Stimulated activated naive CD4-positive, alpha-beta T cell (primary cell): Measurements from ENCODE around the gene EPS8L1.
"Not testable (repeated sequence)": the region's sequence is repeated elsewhere in the genome, so short reads cannot be mapped to it uniquely, and the experiment has no call there.

Source experiments
- DNase-seq, 6 experiments: peaks; one replicate each; lab custom pipeline; 2025; lab: John Stamatoyannopoulos, UW

EPS8L1 gene

GRCh38 chr19:55050749-55051532, 24.7 kb upstream of the EPS8L1 start:
- DNase-seq: no peak

GRCh38 chr19:55053735-55054134, 21.9 kb upstream of the EPS8L1 start:
- DNase-seq: no peak

GRCh38 chr19:55056827-55057226, 18.8 kb upstream of the EPS8L1 start:
- no peak for DNase-seq

- DNase-seq: no peak
Observed at GRCh38 chr19:55058781-55059610, 16.7 kb upstream of the EPS8L1 start.

- not testable (repeated sequence) for DNase-seq
Observed at GRCh38 chr19:55060287-55060686, 15.4 kb upstream of the EPS8L1 start.

GRCh38 chr19:55062735-55063491, 12.8 kb upstream of the EPS8L1 start, which contains the start of gene RDH13:
Gene RDH13 (minus strand): TSS chr19:55063148. CDS start chr19:55063032, 116 bp downstream.
- peak; percentile 93 to 97 (median 96) for DNase-seq

GRCh38 chr19:55063492-55063843, 12.2 kb upstream of the EPS8L1 start:
- no peak for DNase-seq

- not testable (repeated sequence) for DNase-seq
Observed at GRCh38 chr19:55065516-55065915, 10.2 kb upstream of the EPS8L1 start.

- no peak for DNase-seq
Observed at GRCh38 chr19:55066107-55066709, 9.5 kb upstream of the EPS8L1 start.

GRCh38 chr19:55067869-55068268, 7.8 kb upstream of the EPS8L1 start:
- no peak for DNase-seq

GRCh38 chr19:55068950-55069864, 6.5 kb upstream of the EPS8L1 start:
- peak in 1 of 6 experiments; percentile 33 for DNase-seq

GRCh38 chr19:55069865-55070197, 5.8 kb upstream of the EPS8L1 start:
- no peak for DNase-seq

GRCh38 chr19:55070466-55071128, 5.1 kb upstream of the EPS8L1 start:
- DNase-seq: no peak

- no peak for DNase-seq
Observed at GRCh38 chr19:55071129-55071502, 4.6 kb upstream of the EPS8L1 start.

GRCh38 chr19:55071913-55072312, 3.8 kb upstream of the EPS8L1 start:
- no peak for DNase-seq

GRCh38 chr19:55076321-55076720, 652 bp downstream of the EPS8L1 start:
- DNase-seq: no peak

- DNase-seq: no peak
Observed at GRCh38 chr19:55077106-55077505, 1.4 kb downstream of the EPS8L1 start.

- DNase-seq: no peak
Observed at GRCh38 chr19:55078996-55079395, 3.3 kb downstream of the EPS8L1 start.

- no peak for DNase-seq
Observed at GRCh38 chr19:55079400-55080038, 3.9 kb downstream of the EPS8L1 start.
